Measurements from ENCODE around the gene PRPH2. TPM values are rescaled to one million over a fixed set of nuclear protein-coding genes. Genes with fewer than 3 reads are reported as not detected.
"Not testable (repeated sequence)": the region's sequence is repeated elsewhere in the genome, so short reads cannot be mapped to it uniquely, and the experiment has no call there.

PRPH2 gene
- total RNA-seq, 2 donors from 2014 or later, result not detected

DNA sequence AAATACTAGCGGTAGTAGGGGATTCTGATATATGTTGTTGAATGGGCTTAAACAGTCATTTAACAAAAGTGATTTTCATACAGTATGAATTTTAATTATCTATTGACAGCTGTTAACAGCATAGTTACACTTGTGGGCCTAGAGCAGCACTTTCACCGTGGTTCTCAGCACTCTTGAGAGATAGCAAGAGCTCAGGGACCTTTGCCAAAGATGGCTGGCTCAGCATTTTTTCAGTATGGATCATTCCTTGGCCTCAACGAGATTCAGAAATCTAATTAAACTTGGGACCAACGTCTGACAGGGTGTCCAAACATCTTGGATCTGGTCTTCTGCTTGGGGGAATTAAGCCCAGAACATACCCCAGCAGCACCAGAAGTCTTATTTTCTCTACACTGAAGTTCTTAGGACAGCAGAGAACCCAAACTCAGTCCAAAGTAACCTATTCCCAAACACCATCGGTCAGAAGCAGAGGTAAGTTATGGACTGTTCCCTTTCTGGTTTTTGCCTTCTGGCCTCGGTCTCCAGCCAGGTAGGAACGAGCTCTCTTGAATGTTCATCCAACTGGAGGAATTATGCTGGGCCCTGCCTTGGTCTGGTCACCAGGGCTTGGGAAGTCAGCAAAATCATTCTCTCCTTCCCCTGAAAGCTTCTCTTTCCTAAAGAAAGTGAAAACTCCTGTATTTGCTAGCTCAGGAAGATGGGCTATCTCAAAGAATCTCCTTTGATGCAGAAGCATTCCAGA lies 25.7 kb downstream of the PRPH2 start:
- Mint-ChIP-seq H3K4me3 (no peak overlapping the region), H3K36me3 (ENCODE audit: low read depth) (peaks cover 37% of the 10 kb centered on the region), H3K27me3 (no peaks in the 10 kb centered on the region), H3K4me1 (peaks cover 11% of the 10 kb centered on the region), H3K9me3 (no peaks in the 10 kb centered on the region), H3K27ac (no peak overlapping the region)
- ATAC-seq (replicated peaks), result no peak

DNA sequence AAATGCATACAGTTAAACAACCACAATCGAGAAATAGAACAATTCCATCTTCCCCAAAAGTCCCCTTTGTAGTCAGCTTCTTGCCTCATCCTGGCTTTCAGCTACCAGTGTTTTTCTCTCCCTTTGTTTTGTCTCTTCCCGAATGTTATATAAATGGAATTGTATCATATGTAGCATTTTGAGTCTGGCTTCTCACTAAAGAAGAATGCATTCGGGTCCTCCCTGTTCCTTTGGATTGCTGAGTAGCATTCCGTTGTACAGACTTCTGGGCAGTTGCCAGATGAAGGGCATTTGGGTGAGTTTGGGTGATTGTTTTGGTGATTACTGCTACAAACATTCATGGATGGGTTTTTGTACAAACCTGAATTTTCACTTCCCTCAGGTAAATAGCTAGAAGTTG lies 27.8 kb downstream of the PRPH2 start:
- Mint-ChIP-seq H3K27ac (no peak overlapping the region), H3K4me1 (peaks cover 11% of the 10 kb centered on the region), H3K27me3 (no peaks in the 10 kb centered on the region), H3K36me3 (ENCODE audit: low read depth) (peaks cover 59% of the 10 kb centered on the region), H3K4me3 (no peak overlapping the region), H3K9me3 (no peaks in the 10 kb centered on the region)
- ATAC-seq (replicated peaks), result no peak

DNA sequence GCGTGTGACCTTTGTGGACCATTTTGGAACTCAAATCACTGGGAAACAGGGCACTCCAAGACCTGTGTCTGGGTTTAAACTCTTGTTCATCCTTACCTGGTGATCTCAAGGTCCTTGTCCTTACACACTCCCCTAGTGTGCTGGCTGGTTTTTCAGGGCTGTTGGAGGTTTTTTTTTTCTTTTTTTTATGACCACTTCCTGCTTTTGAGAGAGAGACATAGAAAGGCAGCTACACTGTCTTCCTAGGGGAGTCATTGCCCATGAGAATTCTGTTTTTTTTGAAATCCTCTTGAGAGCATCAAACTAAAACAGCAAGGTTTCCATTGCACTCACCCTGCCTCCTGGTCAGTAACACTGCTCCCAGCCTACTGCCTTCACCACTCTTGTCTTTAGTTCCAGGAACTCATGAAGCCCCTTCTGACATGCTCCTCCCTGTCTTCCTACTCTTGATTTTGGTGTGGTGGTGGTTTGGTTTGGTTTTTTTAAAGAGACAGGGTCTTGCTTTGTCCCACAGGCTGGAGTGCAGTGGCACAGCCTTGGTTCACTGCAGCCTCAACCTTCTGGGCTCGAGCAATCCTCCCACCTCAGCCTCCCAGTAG lies 28.6 kb downstream of the PRPH2 start:
- Mint-ChIP-seq H3K36me3 (ENCODE audit: low read depth) (peaks cover 66% of the 10 kb centered on the region), H3K27ac (peak overlapping the region; percentile 71)

DNA sequence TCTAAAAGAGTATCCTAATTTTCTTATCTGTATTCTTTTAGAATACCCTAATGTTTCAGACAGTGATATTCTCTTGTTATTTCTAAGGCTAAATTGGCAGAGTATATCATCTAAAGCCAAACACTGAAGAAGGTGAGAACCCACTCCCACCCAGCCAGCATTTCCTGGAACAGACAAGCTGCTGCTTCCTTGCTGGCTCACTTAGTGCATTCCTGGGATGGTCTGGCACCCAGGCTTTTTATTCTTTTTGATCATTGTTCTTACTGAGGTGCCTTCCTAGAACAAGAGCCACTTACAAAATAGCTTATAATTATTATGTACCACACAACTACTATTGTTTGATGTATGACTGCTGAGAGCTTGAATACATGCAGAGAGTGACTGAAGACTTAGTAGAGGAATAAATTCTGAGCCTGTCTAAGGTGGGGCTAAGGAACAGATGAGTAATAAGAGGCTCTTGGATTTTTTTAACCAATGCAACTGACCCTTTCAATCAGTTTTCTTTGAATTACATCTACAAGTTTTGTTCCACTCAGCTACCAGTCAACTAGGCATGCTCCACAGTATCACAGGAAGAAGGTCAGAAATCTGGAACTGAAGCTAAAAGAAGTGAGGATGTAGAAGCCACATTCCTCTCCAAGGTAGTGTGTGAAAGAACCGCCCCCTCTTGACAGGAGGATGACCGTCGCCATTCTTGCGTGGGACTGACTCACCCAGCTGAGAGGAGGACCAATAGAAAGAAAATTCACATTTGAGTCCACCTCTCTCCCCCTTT lies 30.1 kb downstream of the PRPH2 start:
- H3K4me1 Mint-ChIP-seq, result peaks cover 11% of the 10 kb centered on the region
- no peaks in the 10 kb centered on the region for H3K9me3 Mint-ChIP-seq
- H3K27me3 Mint-ChIP-seq, result no peaks in the 10 kb centered on the region
- no peak overlapping the region for H3K4me3 Mint-ChIP-seq
- peak overlapping the region; percentile 71 for H3K27ac Mint-ChIP-seq
- H3K36me3 Mint-ChIP-seq (ENCODE audit: low read depth), result peaks cover 81% of the 10 kb centered on the region
- ATAC-seq (replicated peaks), result peak; percentile 55

More for the DNA sequence above, 28.6 kb downstream of the PRPH2 start:
- Mint-ChIP-seq H3K4me1 (peaks cover 11% of the 10 kb centered on the region), H3K27me3 (no peaks in the 10 kb centered on the region), H3K4me3 (no peak overlapping the region), H3K9me3 (no peaks in the 10 kb centered on the region)
- no peak for ATAC-seq (replicated peaks)

DNA sequence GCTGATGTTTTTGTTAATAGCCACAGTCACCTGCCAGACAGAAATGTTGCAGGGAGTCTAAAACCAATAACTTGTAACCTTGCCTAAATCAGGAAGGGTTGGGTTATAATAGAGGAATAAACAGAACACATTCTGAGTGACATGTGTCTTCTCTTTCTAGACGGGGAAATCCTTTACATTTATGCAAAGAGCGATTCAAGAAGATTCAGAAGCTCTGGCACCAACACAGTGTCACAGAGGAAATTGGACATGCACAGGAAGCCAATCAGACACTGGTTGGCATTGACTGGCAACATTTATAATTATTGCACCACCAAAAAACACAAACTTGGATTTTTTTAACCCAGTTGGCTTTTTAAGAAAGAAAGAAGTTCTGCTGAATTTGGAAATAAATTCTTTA lies 31.5 kb downstream of the PRPH2 start:
- H3K27me3 Mint-ChIP-seq, result no peaks in the 10 kb centered on the region
- ATAC-seq (replicated peaks), result no peak
- no peak overlapping the region for H3K4me3 Mint-ChIP-seq
- H3K27ac Mint-ChIP-seq, result peak overlapping the region; percentile 29
- peaks cover 11% of the 10 kb centered on the region for H3K4me1 Mint-ChIP-seq
- peaks cover 90% of the 10 kb centered on the region for H3K36me3 Mint-ChIP-seq (ENCODE audit: low read depth)
- H3K9me3 Mint-ChIP-seq, result no peaks in the 10 kb centered on the region

DNA sequence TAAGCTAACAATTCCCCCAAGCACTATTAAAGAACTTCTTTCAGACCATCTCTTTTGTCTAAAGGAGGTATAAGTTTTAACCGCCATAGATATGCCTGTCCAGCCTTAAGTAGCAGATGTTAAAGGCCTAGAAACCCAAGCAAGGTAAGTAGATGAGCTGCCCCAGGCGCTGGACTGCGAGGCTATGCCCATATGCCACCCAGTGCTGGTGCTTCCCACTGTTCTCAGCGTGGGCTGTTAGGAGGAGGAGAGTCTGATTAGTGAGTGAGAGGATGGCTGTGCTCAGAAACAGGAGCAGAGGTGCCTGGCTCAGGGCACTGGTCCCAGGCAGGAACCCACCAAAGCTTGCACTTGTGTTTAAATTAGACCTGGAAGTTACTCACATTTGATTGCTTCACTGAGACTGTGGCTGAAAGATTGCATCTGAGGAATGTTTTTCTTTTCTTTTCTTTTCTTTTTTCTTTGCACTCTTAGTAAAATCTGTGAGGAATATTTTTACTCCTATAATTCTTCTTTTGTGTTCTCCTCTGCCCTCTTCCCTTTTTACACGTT lies 32.2 kb downstream of the PRPH2 start:
- Mint-ChIP-seq H3K9me3 (no peaks in the 10 kb centered on the region), H3K36me3 (ENCODE audit: low read depth) (peaks cover 94% of the 10 kb centered on the region), H3K27ac (peak overlapping the region; percentile 29), H3K4me3 (no peak overlapping the region), H3K27me3 (no peaks in the 10 kb centered on the region), H3K4me1 (peaks cover 11% of the 10 kb centered on the region)
- ATAC-seq (replicated peaks), result no peak

DNA sequence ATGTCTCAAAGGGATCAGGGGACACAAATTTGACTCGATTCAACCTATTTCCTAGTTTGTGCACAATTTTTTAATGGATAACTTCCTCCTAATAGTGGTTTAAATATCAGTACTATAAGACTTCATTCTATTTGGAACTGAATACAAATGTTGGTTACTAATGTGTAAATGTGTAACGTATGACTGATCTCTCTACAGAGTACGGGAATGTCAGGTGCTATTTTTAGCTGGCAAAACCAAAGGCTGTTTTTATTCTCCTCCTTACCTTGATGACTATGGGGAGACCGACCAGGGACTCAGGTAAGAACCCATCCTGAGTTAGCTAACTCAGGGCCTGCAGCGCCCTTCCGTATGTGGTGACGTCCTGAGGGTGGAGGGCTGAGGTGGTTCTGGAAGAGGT lies 33.0 kb downstream of the PRPH2 start:
- peaks cover 94% of the 10 kb centered on the region for H3K36me3 Mint-ChIP-seq (ENCODE audit: low read depth)
- no peak overlapping the region for H3K4me3 Mint-ChIP-seq
- no peaks in the 10 kb centered on the region for H3K27me3 Mint-ChIP-seq
- H3K4me1 Mint-ChIP-seq, result peaks cover 11% of the 10 kb centered on the region
- no peak overlapping the region for H3K27ac Mint-ChIP-seq
- H3K9me3 Mint-ChIP-seq, result no peaks in the 10 kb centered on the region
- no peak for ATAC-seq (replicated peaks)

DNA sequence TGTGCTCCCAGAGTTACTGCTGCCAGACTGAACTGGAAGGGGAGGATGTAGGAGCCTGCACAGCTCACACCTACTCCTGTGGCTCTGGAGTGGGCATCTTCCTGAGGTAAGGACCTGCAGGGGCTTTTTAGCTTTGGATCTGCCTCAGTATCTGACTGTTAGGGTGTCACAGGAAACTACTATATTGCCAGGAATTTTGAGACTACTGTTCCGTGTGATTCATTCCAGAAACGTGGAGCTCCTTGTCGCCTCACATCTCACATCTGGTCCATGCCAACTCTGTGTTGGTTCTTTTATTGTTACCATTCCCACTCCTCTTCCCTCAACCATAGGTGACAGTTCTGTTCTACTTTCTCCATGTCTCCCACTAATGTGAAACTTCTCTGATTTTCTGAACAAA lies 34.1 kb downstream of the PRPH2 start:
- peaks cover 94% of the 10 kb centered on the region for H3K36me3 Mint-ChIP-seq (ENCODE audit: low read depth)
- peak overlapping the region; percentile 1 for H3K27ac Mint-ChIP-seq
- H3K9me3 Mint-ChIP-seq, result no peaks in the 10 kb centered on the region
- peaks cover 5% of the 10 kb centered on the region for H3K4me1 Mint-ChIP-seq
- H3K27me3 Mint-ChIP-seq, result no peaks in the 10 kb centered on the region
- H3K4me3 Mint-ChIP-seq, result no peak overlapping the region
- no peak for ATAC-seq (replicated peaks)

DNA sequence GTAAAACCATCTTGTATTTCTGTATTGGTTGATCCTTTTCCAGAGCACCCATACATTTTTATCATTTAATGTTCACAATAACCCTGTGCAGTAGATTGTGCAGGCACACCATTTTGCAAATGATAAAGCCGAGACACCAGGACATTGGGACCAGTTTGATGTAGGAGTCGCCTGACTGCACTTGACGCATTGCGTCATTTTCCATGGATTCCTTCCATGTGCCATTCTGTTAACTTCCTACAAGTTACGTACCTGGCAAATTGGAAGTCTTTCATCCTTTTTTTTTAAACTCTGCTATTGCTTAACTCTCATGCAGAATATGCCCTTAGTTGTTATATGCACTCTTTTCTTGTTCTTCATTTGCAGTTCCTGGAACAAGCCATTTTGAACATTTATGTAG lies 43.0 kb downstream of the PRPH2 start:
- H3K27me3 Mint-ChIP-seq, result no peaks in the 10 kb centered on the region
- ATAC-seq (replicated peaks), result no peak
- no peak overlapping the region for H3K27ac Mint-ChIP-seq
- no peak overlapping the region for H3K4me3 Mint-ChIP-seq
- no peaks in the 10 kb centered on the region for H3K9me3 Mint-ChIP-seq
- H3K4me1 Mint-ChIP-seq, result no peaks in the 10 kb centered on the region
- H3K36me3 Mint-ChIP-seq (ENCODE audit: low read depth), result peaks cover 100% of the 10 kb centered on the region

DNA sequence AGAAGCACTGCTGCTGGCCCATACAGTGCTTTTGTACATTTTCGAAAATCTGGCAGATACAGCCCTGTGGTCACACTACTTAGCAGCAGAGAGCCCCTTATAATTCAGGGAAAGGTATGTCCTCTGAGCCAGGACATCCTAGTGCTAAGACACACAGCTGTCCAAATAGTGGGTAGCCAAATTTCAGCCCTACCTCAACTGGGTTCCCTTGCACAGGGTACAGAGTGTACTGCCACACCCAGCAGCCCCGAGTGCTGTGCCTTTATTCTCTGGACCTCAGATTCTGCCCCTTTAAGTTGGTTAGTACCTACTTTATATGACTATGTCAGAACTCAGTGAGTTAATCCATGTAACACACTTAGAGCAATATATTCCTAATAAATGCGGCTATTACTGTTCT lies 47.6 kb downstream of the PRPH2 start:
- Mint-ChIP-seq H3K36me3 (ENCODE audit: low read depth) (peaks cover 100% of the 10 kb centered on the region), H3K4me1 (peaks cover 9% of the 10 kb centered on the region)

DNA sequence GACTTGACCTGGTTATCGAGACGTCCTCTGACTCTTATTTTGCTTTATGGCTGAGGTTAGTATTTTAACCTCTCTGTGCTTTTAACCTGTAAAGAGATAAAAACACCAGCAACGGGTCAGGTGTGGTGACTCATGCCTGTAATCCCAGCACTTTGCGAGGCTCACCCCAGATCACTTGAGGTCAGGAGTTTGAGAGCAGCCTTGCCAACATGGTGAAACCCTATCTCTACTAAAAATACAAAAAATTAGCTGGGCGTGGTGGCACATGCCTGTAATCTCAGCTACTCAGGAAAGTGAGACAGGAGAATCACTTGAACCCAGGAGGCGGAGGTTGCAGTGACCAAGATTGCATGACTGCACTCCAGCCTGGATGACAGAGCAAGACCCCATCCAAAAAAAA lies 48.0 kb downstream of the PRPH2 start:
- H3K9me3 Mint-ChIP-seq, H3K4me1 Mint-ChIP-seq, H3K27me3 Mint-ChIP-seq: not testable (repeated sequence)

More for the DNA sequence above, 47.6 kb downstream of the PRPH2 start:
- Mint-ChIP-seq H3K4me3 (no peak overlapping the region), H3K27ac (no peak overlapping the region), H3K9me3 (no peaks in the 10 kb centered on the region), H3K27me3 (no peaks in the 10 kb centered on the region)
- no peak for ATAC-seq (replicated peaks)

DNA sequence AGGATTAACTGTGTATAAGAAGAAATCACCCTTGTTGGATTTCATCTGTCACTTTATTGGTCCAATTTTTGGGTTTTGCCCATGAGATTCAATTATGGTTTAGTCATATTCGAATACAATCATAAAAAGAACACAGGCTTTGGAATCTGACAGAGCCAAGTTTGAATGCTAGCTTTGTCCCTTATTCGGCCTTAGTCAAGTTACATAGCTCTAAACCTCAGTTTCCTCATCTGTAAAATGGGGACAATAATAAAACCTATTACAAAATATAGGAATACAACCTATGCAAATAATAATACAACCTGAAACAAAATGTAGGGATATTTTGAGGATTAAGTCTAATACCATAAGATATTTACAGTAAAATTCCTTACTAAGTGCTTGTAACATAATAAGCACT lies 57.7 kb downstream of the PRPH2 start:
- ATAC-seq (replicated peaks), result no peak
- no peak overlapping the region for H3K27ac Mint-ChIP-seq
- H3K4me1 Mint-ChIP-seq, result peaks cover 6% of the 10 kb centered on the region
- no peak overlapping the region for H3K4me3 Mint-ChIP-seq
- no peaks in the 10 kb centered on the region for H3K9me3 Mint-ChIP-seq
- H3K36me3 Mint-ChIP-seq (ENCODE audit: low read depth), result peaks cover 96% of the 10 kb centered on the region
- no peaks in the 10 kb centered on the region for H3K27me3 Mint-ChIP-seq

More for the DNA sequence above, 48.0 kb downstream of the PRPH2 start:
- H3K27ac Mint-ChIP-seq; ATAC-seq (replicated peaks); H3K4me3 Mint-ChIP-seq: not testable (repeated sequence)
- peaks cover 100% of the 10 kb centered on the region for H3K36me3 Mint-ChIP-seq (ENCODE audit: low read depth)

DNA sequence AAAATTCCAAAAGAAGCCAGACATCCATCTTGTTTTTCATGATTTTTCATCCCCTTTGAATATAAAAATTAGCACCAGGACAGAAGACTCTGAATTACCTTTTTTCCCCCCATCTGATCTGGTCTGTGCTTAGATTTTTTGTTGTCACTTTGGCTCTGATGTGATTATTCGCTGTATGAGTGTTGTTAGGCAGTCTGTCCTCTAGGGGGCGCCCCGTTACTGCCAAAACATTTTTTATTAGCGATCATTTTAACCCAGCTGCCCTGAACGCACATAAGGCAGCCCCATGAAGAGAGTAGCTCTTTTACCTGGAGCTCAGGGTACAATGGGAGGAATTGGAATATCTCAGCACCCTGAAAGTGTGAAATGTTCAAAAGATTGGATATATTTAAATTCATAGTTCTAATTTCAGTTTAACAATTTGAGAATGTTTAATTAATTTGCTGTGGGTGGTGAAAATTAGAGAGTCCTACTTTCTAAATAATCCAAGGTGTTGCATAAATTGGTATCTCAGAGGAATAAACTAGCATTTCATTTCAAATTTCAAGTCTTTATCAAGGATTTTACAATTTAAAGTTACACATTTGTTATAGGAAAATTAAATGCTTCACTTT lies 60.8 kb downstream of the PRPH2 start:
- Mint-ChIP-seq H3K27me3 (no peaks in the 10 kb centered on the region), H3K4me1 (peaks cover 6% of the 10 kb centered on the region), H3K9me3 (no peaks in the 10 kb centered on the region), H3K27ac (no peak overlapping the region), H3K4me3 (no peak overlapping the region), H3K36me3 (ENCODE audit: low read depth) (peaks cover 96% of the 10 kb centered on the region)
- ATAC-seq (replicated peaks), result peak; percentile 70

DNA sequence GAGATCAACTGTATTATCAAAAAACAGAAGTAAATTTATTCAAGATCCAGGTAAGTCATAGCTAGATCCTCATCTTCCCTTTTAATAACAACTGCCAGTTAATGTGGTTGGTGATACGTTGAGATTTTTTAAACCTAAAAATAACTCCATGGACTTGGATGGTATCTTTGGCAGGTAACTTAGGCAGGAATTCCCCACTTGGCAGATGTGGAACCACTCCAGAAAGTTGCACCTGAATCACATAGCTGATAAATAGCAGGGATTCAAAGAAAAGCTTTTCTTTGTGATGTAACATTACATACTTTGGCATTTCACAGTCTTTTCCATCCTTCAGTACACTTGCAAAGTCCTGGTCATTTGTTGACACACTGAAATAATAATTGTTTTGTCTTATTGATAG lies 62.6 kb downstream of the PRPH2 start:
- Mint-ChIP-seq H3K27me3 (no peaks in the 10 kb centered on the region), H3K36me3 (ENCODE audit: low read depth) (peaks cover 92% of the 10 kb centered on the region), H3K9me3 (no peaks in the 10 kb centered on the region), H3K4me3 (no peak overlapping the region), H3K4me1 (peaks cover 6% of the 10 kb centered on the region), H3K27ac (no peak overlapping the region)
- ATAC-seq (replicated peaks), result no peak

Measured in activated T-helper 17 cell treated with anti-CD3 and anti-CD28 coated beads, Interleukin-2, amount 50 U/mL, for 72 hours (primary cell).